Omental fat pad (tissue), 4 donors: ENCODE measurements around the gene MMAB. TPM values are rescaled to one million over a fixed set of nuclear protein-coding genes. Genes with fewer than 3 reads are reported as not detected.

Experiments
- ATAC-seq: fragments of 150-250 bp; one replicate; pipeline ENCODE4 v1.9.1; 2016; ENCODE audit warnings: mild to moderate bottlenecking, moderate library complexity; ENCODE audit not compliant: low FRiP score
- DNase-seq: peaks from one replicate; pipeline ENCODE4 v3.0.0-alpha.2; 2019; ENCODE audit warnings: low spot score
- CTCF ChIP-seq, 3 donors: fragments of 450-650 bp; IDR thresholded peaks; one replicate each; pipeline ENCODE4 v1.5.1; 2016 to 2017; ENCODE audit warnings: antibody characterized with exemption in 3 of 3, mild to moderate bottlenecking in 3 of 3, moderate library complexity in 2 of 3
- total RNA-seq, 4 donors: library from RNA; depleted of rRNA; stranded (reverse); fragments of >200 nt; gene quantifications; one replicate each; pipeline ENCODE4 v1.1.0, GENCODE V29; 2016

MMAB gene
- total RNA-seq, 4 donors from 2014 or later, result 20.2 to 38.0 (median 29.1) TPM

DNA sequence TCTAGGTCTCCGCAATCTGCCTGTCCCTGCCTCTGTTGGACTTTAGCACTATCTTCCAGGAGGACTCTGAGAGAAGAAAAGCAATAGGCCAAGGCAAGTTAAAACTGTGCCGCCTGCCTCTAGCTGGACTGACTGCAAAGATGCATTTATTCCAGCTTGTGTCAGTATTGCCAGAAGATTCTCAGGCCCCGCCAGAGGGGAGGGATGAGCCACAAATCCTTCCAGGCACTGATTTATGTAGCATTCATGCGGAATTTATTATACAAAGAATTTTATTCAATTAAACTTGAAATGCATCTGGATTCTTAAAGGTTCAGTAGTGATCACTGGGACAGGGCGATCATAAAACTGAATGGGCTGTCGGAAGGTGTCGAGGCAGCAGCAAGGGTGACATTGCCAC lies 19.8 kb downstream of the MMAB start:
- TF ChIP-seq CTCF (IDR thresholded peaks at IDR 0.05), result no peak
- DNase-seq (no peak), ATAC-seq (no peak)

- no peak for DNase-seq
- ATAC-seq, result no peak
- TF ChIP-seq CTCF (IDR thresholded peaks at IDR 0.05), result no peak
Observed at GRCh38 chr12:109552971-109553370, 20.3 kb downstream of the MMAB start.

GRCh38 chr12:109551108-109551507 lies 22.2 kb downstream of the MMAB start:
- no peak for TF ChIP-seq CTCF (IDR thresholded peaks at IDR 0.05)
- no peak for DNase-seq

GRCh38 chr12:109550281-109550680 lies 23.0 kb downstream of the MMAB start:
- TF ChIP-seq CTCF (IDR thresholded peaks at IDR 0.05), result no peak
- ATAC-seq (no peak), DNase-seq (no peak)

More at GRCh38 chr12:109551108-109551507, 22.2 kb downstream of the MMAB start:
- ATAC-seq, result no peak

- TF ChIP-seq CTCF (IDR thresholded peaks at IDR 0.05), result no peak
- no peak for ATAC-seq
- DNase-seq, result no peak
Observed at GRCh38 chr12:109549613-109550270, 23.6 kb downstream of the MMAB start.

DNA sequence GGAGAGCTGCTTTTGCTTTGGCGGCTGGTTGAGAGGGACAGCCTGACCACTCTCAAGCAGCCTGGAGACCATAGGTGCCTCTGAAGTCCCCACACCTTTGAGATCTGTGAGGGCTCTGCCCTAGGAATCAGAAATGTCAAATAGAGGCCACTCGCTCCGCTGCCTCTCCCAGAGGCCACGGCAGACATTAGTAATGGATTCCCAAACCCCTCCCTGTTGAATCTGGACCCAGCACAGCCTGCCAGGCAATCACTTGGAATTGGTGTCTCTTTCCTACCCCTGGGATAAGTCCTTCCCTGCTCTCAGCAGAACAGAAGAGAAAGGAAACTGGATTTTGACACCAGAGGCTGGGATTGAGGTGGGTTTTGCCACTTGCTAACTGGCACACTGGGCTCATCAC lies 25.0 kb downstream of the MMAB start:
- no peak for ATAC-seq
- no peak for TF ChIP-seq CTCF (IDR thresholded peaks at IDR 0.05)
- DNase-seq, result no peak

DNA sequence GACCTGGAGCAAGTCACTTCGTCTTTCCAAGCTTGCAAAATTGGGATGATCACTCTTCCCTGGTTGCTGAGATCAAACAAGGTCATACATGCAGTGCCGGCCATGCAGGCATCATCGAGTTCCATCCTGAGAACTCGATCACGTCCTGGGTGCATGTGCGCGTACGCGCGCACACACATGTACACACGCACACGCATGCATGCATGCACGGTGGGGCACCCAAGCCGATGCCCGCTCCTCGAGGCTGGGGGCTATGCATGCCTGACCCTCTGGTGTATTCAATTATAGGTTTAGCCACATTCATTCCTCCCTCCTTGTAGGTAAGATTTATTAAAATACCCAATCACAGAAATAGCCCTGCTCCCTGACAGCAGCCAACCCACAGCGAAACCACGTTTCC lies 26.0 kb downstream of the MMAB start:
- no peak for ATAC-seq
- DNase-seq, result no peak
- TF ChIP-seq CTCF (IDR thresholded peaks at IDR 0.05), result no peak
